GM18498 (cell line): Measurements from ENCODE around the gene YWHAH.

Experiments used
- ATAC-seq: cut with Tn5 transposase; IDR thresholded peaks from one replicate; pipeline ENCODE4 v1.9.1; 2021; ENCODE audit warnings: mild to moderate bottlenecking, moderate library complexity; ENCODE audit not compliant: unreplicated experiment

The YWHAH gene

GRCh38 chr22:31947296-31947695, 3.0 kb downstream of the YWHAH start:
- ATAC-seq: no peak

- ATAC-seq: no peak
Measured at GRCh38 chr22:31948002-31948401, 3.7 kb downstream of the YWHAH start.

GRCh38 chr22:31950226-31950625, 5.9 kb downstream of the YWHAH start:
- no peak for ATAC-seq

GRCh38 chr22:31951194-31952093, 7.1 kb downstream of the YWHAH start:
- ATAC-seq: no peak

- no peak for ATAC-seq
Measured at GRCh38 chr22:31952094-31952401, 7.7 kb downstream of the YWHAH start.

GRCh38 chr22:31952472-31952871, 8.1 kb downstream of the YWHAH start:
- ATAC-seq: no peak

GRCh38 chr22:31953261-31953660, 8.9 kb downstream of the YWHAH start:
- ATAC-seq: no peak

GRCh38 chr22:31954535-31955523, 10.5 kb downstream of the YWHAH start:
- no peak for ATAC-seq

GRCh38 chr22:31956360-31956759, 12.0 kb downstream of the YWHAH start:
- ATAC-seq: no peak

GRCh38 chr22:31957970-31958594, 13.7 kb downstream of the YWHAH start:
- no peak for ATAC-seq

- ATAC-seq: no peak
Measured at GRCh38 chr22:31958625-31959239, 14.4 kb downstream of the YWHAH start.

GRCh38 chr22:31960767-31961166, 16.4 kb downstream of the YWHAH start:
- ATAC-seq: no peak

GRCh38 chr22:31962387-31963125, 18.2 kb downstream of the YWHAH start:
- ATAC-seq: no peak

GRCh38 chr22:31968022-31968421, 23.7 kb downstream of the YWHAH start:
- ATAC-seq: no peak

GRCh38 chr22:31969789-31970489, 25.6 kb downstream of the YWHAH start:
- ATAC-seq: peak; percentile 66

- ATAC-seq: peak; percentile 67
Measured at GRCh38 chr22:31970490-31971444, 26.4 kb downstream of the YWHAH start.

- no peak for ATAC-seq
Measured at GRCh38 chr22:31972180-31972579, 27.8 kb downstream of the YWHAH start.

- no peak for ATAC-seq
Measured at GRCh38 chr22:31973739-31974138, 29.4 kb downstream of the YWHAH start.
